ENCODE data around the gene DDX1.

Gene DDX1

GRCh38 chr2:15561574-15562344, 29.9 kb upstream of the DDX1 start:
- DNase-seq, result peak in 40 of 56 donors; percentile 1 to 75 (median 30)

- DNase-seq, result no peak
Measured at GRCh38 chr2:15562354-15563031, 29.2 kb upstream of the DDX1 start.

GRCh38 chr2:15563227-15564100, 28.2 kb upstream of the DDX1 start:
- DNase-seq, result no peak

- no peak for DNase-seq
Measured at GRCh38 chr2:15565392-15565791, 26.3 kb upstream of the DDX1 start.

- DNase-seq, result no peak
Measured at GRCh38 chr2:15565994-15566671, 25.5 kb upstream of the DDX1 start.

GRCh38 chr2:15566912-15567311, 24.8 kb upstream of the DDX1 start:
- no peak for DNase-seq

- DNase-seq, result no peak
Measured at GRCh38 chr2:15568874-15569273, 22.8 kb upstream of the DDX1 start.

- no peak for DNase-seq
Measured at GRCh38 chr2:15570104-15570503, 21.6 kb upstream of the DDX1 start.

GRCh38 chr2:15571729-15572128, 19.9 kb upstream of the DDX1 start:
- DNase-seq, result no peak

GRCh38 chr2:15577071-15577735, 14.5 kb upstream of the DDX1 start:
- DNase-seq, result peak in 55 of 56 donors; percentile 4 to 95 (median 64)

GRCh38 chr2:15579641-15580040, 12.0 kb upstream of the DDX1 start:
- no peak for DNase-seq

GRCh38 chr2:15580451-15580850, 11.2 kb upstream of the DDX1 start:
- no peak for DNase-seq

GRCh38 chr2:15582710-15583357, 8.8 kb upstream of the DDX1 start:
- no peak for DNase-seq

- no peak for DNase-seq
Measured at GRCh38 chr2:15583826-15584225, 7.8 kb upstream of the DDX1 start.

GRCh38 chr2:15584316-15584715, 7.4 kb upstream of the DDX1 start:
- DNase-seq, result no peak

- no peak for DNase-seq
Measured at GRCh38 chr2:15584767-15585469, 6.8 kb upstream of the DDX1 start.

GRCh38 chr2:15588329-15588919, 3.2 kb upstream of the DDX1 start:
- peak in 36 of 56 donors; percentile 1 to 67 (median 16) for DNase-seq

GRCh38 chr2:15591373-15591691, 336 bp upstream of the DDX1 start:
- DNase-seq, result no peak

GRCh38 chr2:15593327-15593705, 1.6 kb downstream of the DDX1 start:
- no peak for DNase-seq

Data from nucleus accumbens (tissue), 56 donors.